HuH-7.5 (cell line): ENCODE measurements around the gene SOS2.
"Not testable (repeated sequence)": the region's sequence is repeated elsewhere in the genome, so short reads cannot be mapped to it uniquely, and the experiment has no call there.

Experiments used
- DNase-seq: peaks from one replicate; pipeline ENCODE4 v3.0.0; 2011; ENCODE audit warnings: low spot score

SOS2 gene

GRCh38 chr14:50225974-50226297 lies 5.4 kb downstream of the SOS2 start:
- DNase-seq = no peak

- no peak for DNase-seq
Measured at GRCh38 chr14:50225067-50225973, 6.1 kb downstream of the SOS2 start.

- no peak for DNase-seq
Measured at GRCh38 chr14:50222055-50222613, 9.2 kb downstream of the SOS2 start.

- DNase-seq = no peak
Measured at GRCh38 chr14:50218501-50218900, 12.9 kb downstream of the SOS2 start.

- DNase-seq = no peak
Measured at GRCh38 chr14:50215416-50215815, 16.0 kb downstream of the SOS2 start.

GRCh38 chr14:50213795-50214194 lies 17.6 kb downstream of the SOS2 start:
- DNase-seq = no peak

GRCh38 chr14:50212726-50213125 lies 18.7 kb downstream of the SOS2 start:
- no peak for DNase-seq

GRCh38 chr14:50210074-50210473 lies 21.3 kb downstream of the SOS2 start:
- no peak for DNase-seq

- no peak for DNase-seq
Measured at GRCh38 chr14:50198499-50198898, 32.9 kb downstream of the SOS2 start.

- DNase-seq = no peak
Measured at GRCh38 chr14:50191499-50191898, 39.9 kb downstream of the SOS2 start.

GRCh38 chr14:50186107-50186506 lies 45.3 kb downstream of the SOS2 start:
- DNase-seq = no peak

GRCh38 chr14:50173891-50174290 lies 57.5 kb downstream of the SOS2 start:
- no peak for DNase-seq

- no peak for DNase-seq
Measured at GRCh38 chr14:50171895-50172294, 59.5 kb downstream of the SOS2 start.

GRCh38 chr14:50167381-50167780 lies 64.0 kb downstream of the SOS2 start:
- DNase-seq = not testable (repeated sequence)

- no peak for DNase-seq
Measured at GRCh38 chr14:50156111-50156510, 75.3 kb downstream of the SOS2 start.

GRCh38 chr14:50148799-50149198 lies 82.6 kb downstream of the SOS2 start:
- DNase-seq = no peak

- DNase-seq = no peak
Measured at GRCh38 chr14:50139192-50139591, 92.2 kb downstream of the SOS2 start.

GRCh38 chr14:50127802-50128201 lies 103.6 kb downstream of the SOS2 start:
- DNase-seq = no peak

GRCh38 chr14:50123062-50123461 lies 108.3 kb downstream of the SOS2 start:
- no peak for DNase-seq

- no peak for DNase-seq
Measured at GRCh38 chr14:50122291-50122690, 109.1 kb downstream of the SOS2 start.

- no peak for DNase-seq
Measured at GRCh38 chr14:50121486-50121885, 109.9 kb downstream of the SOS2 start.

- no peak for DNase-seq
Measured at GRCh38 chr14:50117456-50117855, 113.9 kb downstream of the SOS2 start.

- no peak for DNase-seq
Measured at GRCh38 chr14:50116966-50117365, 114.4 kb downstream of the SOS2 start.
